ENCODE data around the gene NR3C1.

GRCh38 chr5:143338658-143339366 is 64.7 kb downstream of the NR3C1 start:
- TF ChIP-seq RAD21 (IDR thresholded peaks at IDR 0.05; ENCODE audit: low read length) (no peak), RCOR1 (IDR thresholded peaks at IDR 0.05; ENCODE audit: insufficient replicate concordance, low read length) (no peak), CTCF (conservative IDR thresholded peaks at IDR 0.05; ENCODE audit: low read depth, low read length) (no peak), POLR2A (IDR thresholded peaks at IDR 0.05; ENCODE audit: low read depth, low read length) (no peak), SMC3 (IDR thresholded peaks at IDR 0.05; ENCODE audit: low read depth, low read length) (no peak), USF2 (IDR thresholded peaks at IDR 0.05; ENCODE audit: low read depth, low read length) (no peak), NFE2L2 (IDR thresholded peaks at IDR 0.05; ENCODE audit: low read depth, low read length) (no peak), MAFK (IDR thresholded peaks at IDR 0.05; ENCODE audit: low read depth, low read length) (no peak)
